Thoracic aorta (tissue), 2 donors: ENCODE measurements around the gene GPR153. TPM values are rescaled to one million over a fixed set of nuclear protein-coding genes. Genes with fewer than 3 reads are reported as not detected.

Experiments used
- ATAC-seq: fragments of 150-250 bp; one replicate; pipeline ENCODE4 v1.8.0; 2017; ENCODE audit warnings: low read depth; ENCODE audit not compliant: insufficient number of reproducible peaks, low FRiP score
- DNase-seq: peaks from one replicate; pipeline ENCODE4 v3.0.0-alpha.2; 2020; ENCODE audit warnings: low spot score
- H3K27ac ChIP-seq, 2 donors: fragments of 200-600 bp; sonication (generic); 1 replicate in 1 of 2; 2 replicates in 1 of 2; pipeline ENCODE4 v1.5.1; 2016; ENCODE audit warnings: mild to moderate bottlenecking in 2 of 2, moderate library complexity in 2 of 2
- H3K27me3 ChIP-seq: fragments of 200-600 bp; sonication (generic); replicated peaks from 2 replicates; pipeline ENCODE4 v1.6.0; 2016; ENCODE audit warnings: mild to moderate bottlenecking; ENCODE audit not compliant: insufficient read depth
- H3K36me3 ChIP-seq: fragments of 200-600 bp; sonication (generic); one replicate; pipeline ENCODE4 v1.5.1; 2016
- H3K4me1 ChIP-seq, 2 donors: fragments of 200-600 bp; sonication (generic); 1 replicate in 1 of 2; 2 replicates in 1 of 2; pipeline versions ENCODE4 v1.5.1 to v1.6.0; 2016; ENCODE audit warnings: low read depth in 2 of 2, mild to moderate bottlenecking in 1 of 2; ENCODE audit not compliant: control insufficient read depth in 1 of 2
- H3K4me3 ChIP-seq: fragments of 200-600 bp; sonication (generic); 2 replicates; pipeline ENCODE4 v1.5.1; 2016; ENCODE audit warnings: mild to moderate bottlenecking
- H3K9me3 ChIP-seq: fragments of 200-600 bp; sonication (generic); 2 replicates; pipeline ENCODE4 v1.5.1; 2016
- CTCF ChIP-seq: fragments of 200-600 bp; sonication (generic); IDR thresholded peaks from one replicate; pipeline ENCODE4 v1.5.1; 2019; ENCODE audit warnings: antibody characterized with exemption
- total RNA-seq, 2 donors: library from RNA; depleted of rRNA; stranded (reverse); fragments of >200 nt; gene quantifications; one replicate each; pipeline versions ENCODE4 v1.1.0 to v1.2.3, GENCODE V29; 2016

GPR153 gene
- total RNA-seq, 2 donors from 2014 or later, result 4.6 to 4.7 TPM

GRCh38 chr1:6294080-6294889 is 33.4 kb upstream of the GPR153 start:
- ATAC-seq (no peak), DNase-seq (no peak)
- Histone ChIP-seq H3K9me3 (no peaks in the 10 kb centered on the region), H3K27ac (no peak overlapping the region), H3K4me1 (no peaks in the 10 kb centered on the region), H3K36me3 (no peaks in the 10 kb centered on the region), H3K4me3 (no peak overlapping the region), H3K27me3 (no peaks in the 10 kb centered on the region)
- TF ChIP-seq CTCF, result no peak

DNA sequence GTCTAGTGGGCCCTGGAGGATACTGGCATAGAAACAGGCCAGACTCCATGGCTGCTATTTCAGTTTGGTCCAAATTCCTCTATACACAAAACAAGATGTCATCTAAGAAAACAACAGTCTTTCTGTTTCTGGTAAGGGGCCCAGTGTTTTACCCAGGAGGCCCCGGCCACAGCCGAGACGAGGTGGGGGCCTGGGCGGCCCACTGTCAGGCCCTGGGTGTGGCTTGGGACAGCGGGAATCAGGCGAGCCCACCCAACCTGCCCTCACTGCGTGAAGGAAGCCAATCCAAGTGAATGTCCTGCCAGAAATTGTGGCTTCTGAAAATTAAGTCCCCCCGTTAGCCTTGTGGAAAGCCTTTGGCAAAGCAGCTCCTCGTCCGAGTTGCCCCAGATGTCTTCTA is 31.2 kb upstream of the GPR153 start:
- no peak for TF ChIP-seq CTCF
- no peak overlapping the region for H3K27ac ChIP-seq
- H3K9me3 ChIP-seq, result no peaks in the 10 kb centered on the region
- DNase-seq, result no peak
- peaks cover 12 to 16% of the 10 kb centered on the region in 2 donors for H3K4me1 ChIP-seq
- no peak overlapping the region for H3K4me3 ChIP-seq
- ATAC-seq, result no peak
- H3K36me3 ChIP-seq, result no peaks in the 10 kb centered on the region
- H3K27me3 ChIP-seq, result no peaks in the 10 kb centered on the region

GRCh38 chr1:6288665-6289064 is 27.8 kb upstream of the GPR153 start:
- no peak for DNase-seq
- ATAC-seq, result no peak
- Histone ChIP-seq H3K27me3 (no peaks in the 10 kb centered on the region), H3K27ac (no peak overlapping the region), H3K9me3 (no peaks in the 10 kb centered on the region), H3K36me3 (no peaks in the 10 kb centered on the region), H3K4me1 (peaks cover 12 to 18% of the 10 kb centered on the region in 2 donors), H3K4me3 (no peak overlapping the region)
- TF ChIP-seq CTCF, result no peak

DNA sequence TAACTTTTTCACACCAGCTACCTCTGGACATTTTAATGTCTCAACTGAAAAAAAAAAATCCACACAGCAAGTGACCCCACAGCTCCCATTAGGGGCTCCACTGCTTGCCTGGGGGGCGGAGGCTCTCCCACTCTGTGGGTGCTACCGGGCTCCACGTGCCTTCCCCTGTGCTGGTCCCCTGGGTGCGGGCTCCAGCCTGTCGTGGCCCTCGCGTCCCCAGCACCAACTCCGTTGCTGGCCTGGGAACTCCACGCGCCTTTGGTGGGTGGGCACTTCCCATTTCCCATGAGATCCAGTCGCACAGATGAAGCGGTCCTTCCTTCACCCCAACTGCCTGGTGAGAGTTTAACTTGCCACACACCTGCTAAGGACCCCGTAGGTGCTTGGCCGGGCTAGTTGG is 27.1 kb upstream of the GPR153 start:
- Histone ChIP-seq H3K27me3 (no peaks in the 10 kb centered on the region), H3K4me3 (peak overlapping the region; percentile 31), H3K27ac (no peak overlapping the region), H3K4me1 (peaks cover 12 to 18% of the 10 kb centered on the region in 2 donors), H3K36me3 (no peaks in the 10 kb centered on the region), H3K9me3 (no peaks in the 10 kb centered on the region)
- ATAC-seq (no peak), DNase-seq (no peak)
- no peak for TF ChIP-seq CTCF

- Histone ChIP-seq H3K36me3 (no peaks in the 10 kb centered on the region), H3K9me3 (no peaks in the 10 kb centered on the region), H3K27ac (no peak overlapping the region), H3K4me1 (peaks cover 12 to 18% of the 10 kb centered on the region in 2 donors), H3K27me3 (no peaks in the 10 kb centered on the region), H3K4me3 (peak overlapping the region; percentile 31)
- no peak for TF ChIP-seq CTCF
- no peak for DNase-seq
- ATAC-seq, result no peak
Observed at GRCh38 chr1:6287431-6287886, 26.6 kb upstream of the GPR153 start.
